Pancreas (tissue), 10 donors: ENCODE data around the gene EZH1. TPM values are rescaled to one million over a fixed set of nuclear protein-coding genes. Genes with fewer than 3 reads are reported as not detected.

Source experiments
- ATAC-seq, 4 donors: fragments of 200-7000 bp; cut with Tn5 transposase; one replicate each; pipeline versions ENCODE4 v1.8.0 to v1.9.1; 2020; ENCODE audit warnings: mild to moderate bottlenecking in 4 of 4, moderate library complexity in 4 of 4
- DNase-seq, 6 donors: peaks; one replicate each; pipeline ENCODE4 v3.0.0-alpha.2; 2020
- FAIRE-seq: peaks from 2 replicates; lab custom pipeline; 2012; peaks lifted over from hg19 to GRCh38; lab: Jason Lieb, UNC
- H3K27ac ChIP-seq, 4 donors: fragments of 200-600 bp; sonication (generic); 1 replicate in 3 of 4; 2 replicates in 1 of 4; pipeline versions ENCODE4 v1.5.0 to v1.8.0; 2020
- H3K27me3 ChIP-seq, 4 donors: fragments of 200-600 bp; one replicate each; pipeline ENCODE4 v1.8.0; 2021
- H3K36me3 ChIP-seq, 3 donors: fragments of 200-600 bp; sonication (generic) in 1 of 3; one replicate each; pipeline versions ENCODE4 v1.5.0 to v1.8.0; 2020 to 2021
- H3K4me1 ChIP-seq, 3 donors: fragments of 200-600 bp; one replicate each; pipeline ENCODE4 v1.8.0; 2021
- H3K4me3 ChIP-seq, 4 donors: fragments of 200-600 bp; sonication (generic) in 2 of 4; one replicate each; pipeline versions ENCODE4 v1.5.0 to v1.8.0; 2020 to 2021
- H3K9me3 ChIP-seq, 4 donors: fragments of 200-600 bp; one replicate each; pipeline ENCODE4 v1.8.0; 2021
- WGBS, 2 donors: extraction: QIAGEN DNeasy Blood & Tissue Kit; methylation state at CpG; one replicate each; pipeline ENCODE4 v1.1.7; 2013; 5-methylcytosine and 5-hydroxymethylcytosine counted together
- intact Hi-C, 3 donors: fragments of 100-400 bp; cut with DNase I; formaldehyde crosslinking; loops; one replicate each; pipeline versions ENCODE4 v1.11.1 to v1.14.2; 2022
- polyA plus RNA-seq, 2 donors: library from polyadenylated mRNA; stranded (reverse); fragments of 200-250 nt; gene quantifications; one replicate each; pipeline ENCODE4 v1.2.3, GENCODE V29; 2013
- total RNA-seq, 6 donors: library from RNA; stranded (reverse); fragmentation: NEBNext Ultra II Directional in 4 of 6; extraction: Animal tissue kit (Norgen Biotek cat#: 25700) in 4 of 6; gene quantifications; one replicate each; pipeline versions ENCODE4 v1.2.1 to v1.2.4, GENCODE V29; 2021 to 2023
- TF ChIP-seq, protein P1 (sequence below), 4 donors: fragments of 200-600 bp; sonication (generic) in 3 of 4; IDR thresholded peaks; one replicate each; pipeline versions ENCODE4 v1.5.0 to v1.8.0; 2021; ENCODE audit warnings: antibody characterized with exemption in 4 of 4
- donor health status: healthy with polysubstance abuse.
- donor health status: DM: no; HTN: no; CAD: no; lungs with moderate emphysema.
- donor health status: DM: no; HTN: no; CAD: no.
- donor health status: control.
- donor health status: control.
- donor health status: Bipolar disorder and iron deficiency.
- donor health status: DM: yes; HTN: yes; CAD: no.
- donor health status: DM: no; HTN: no; CAD: no.
- donor health status: DM: no; HTN: no; CAD: no.
- donor health status: DM: yes; HTN: yes; CAD: no.

The EZH1 gene
- total and polyA plus RNA-seq, 8 donors, result 8.8 to 25.4 (median 15.5) TPM

DNA sequence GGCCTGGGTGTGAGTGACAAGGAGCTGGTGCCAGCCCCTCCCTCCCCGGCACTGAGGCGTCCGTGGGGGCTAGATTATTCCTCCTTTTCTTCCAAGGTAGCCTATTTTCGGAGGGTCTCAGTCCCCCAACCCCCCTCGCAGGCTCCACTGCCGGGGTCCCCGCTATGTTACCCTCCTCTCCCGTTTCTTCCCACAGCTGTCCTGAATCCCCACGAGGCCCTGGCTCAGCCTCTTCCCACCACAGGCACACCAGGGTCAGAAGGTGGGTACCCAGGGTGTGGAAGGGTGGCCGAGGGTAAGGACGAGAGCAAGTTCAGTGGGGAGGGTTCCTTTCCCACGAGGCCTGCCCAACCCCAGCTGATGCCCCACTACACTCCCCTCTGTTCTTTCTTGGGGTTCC is 16.8 kb upstream of the EZH1 start:
- H3K4me3 ChIP-seq, result peak overlapping the region in 3 of 4 donors; percentile 31 to 55 (median 46)
- no peaks in the 10 kb centered on the region for H3K9me3 ChIP-seq
- peak overlapping the region in 1 of 4 donors; percentile 12 for H3K27ac ChIP-seq
- no peaks in the 10 kb centered on the region for H3K4me1 ChIP-seq
- no peaks in the 10 kb centered on the region for H3K27me3 ChIP-seq
- H3K36me3 ChIP-seq, result no peaks in the 10 kb centered on the region
- TF ChIP-seq, protein P1, sequence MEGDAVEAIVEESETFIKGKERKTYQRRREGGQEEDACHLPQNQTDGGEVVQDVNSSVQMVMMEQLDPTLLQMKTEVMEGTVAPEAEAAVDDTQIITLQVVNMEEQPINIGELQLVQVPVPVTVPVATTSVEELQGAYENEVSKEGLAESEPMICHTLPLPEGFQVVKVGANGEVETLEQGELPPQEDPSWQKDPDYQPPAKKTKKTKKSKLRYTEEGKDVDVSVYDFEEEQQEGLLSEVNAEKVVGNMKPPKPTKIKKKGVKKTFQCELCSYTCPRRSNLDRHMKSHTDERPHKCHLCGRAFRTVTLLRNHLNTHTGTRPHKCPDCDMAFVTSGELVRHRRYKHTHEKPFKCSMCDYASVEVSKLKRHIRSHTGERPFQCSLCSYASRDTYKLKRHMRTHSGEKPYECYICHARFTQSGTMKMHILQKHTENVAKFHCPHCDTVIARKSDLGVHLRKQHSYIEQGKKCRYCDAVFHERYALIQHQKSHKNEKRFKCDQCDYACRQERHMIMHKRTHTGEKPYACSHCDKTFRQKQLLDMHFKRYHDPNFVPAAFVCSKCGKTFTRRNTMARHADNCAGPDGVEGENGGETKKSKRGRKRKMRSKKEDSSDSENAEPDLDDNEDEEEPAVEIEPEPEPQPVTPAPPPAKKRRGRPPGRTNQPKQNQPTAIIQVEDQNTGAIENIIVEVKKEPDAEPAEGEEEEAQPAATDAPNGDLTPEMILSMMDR (IDR thresholded peaks at IDR 0.05), result no peak
- intact Hi-C loops, result loop anchor here in 1 of 3 donors (5.0 kb wide), 1 partner anchor 39 kb away; no protein-coding TSS in a partner anchor
- ATAC-seq (no peak), FAIRE-seq (no peak), DNase-seq (no peak)
- 44 to 59% methylated on average over 12 of the region's 12 CpGs for WGBS, 2 donors

DNA sequence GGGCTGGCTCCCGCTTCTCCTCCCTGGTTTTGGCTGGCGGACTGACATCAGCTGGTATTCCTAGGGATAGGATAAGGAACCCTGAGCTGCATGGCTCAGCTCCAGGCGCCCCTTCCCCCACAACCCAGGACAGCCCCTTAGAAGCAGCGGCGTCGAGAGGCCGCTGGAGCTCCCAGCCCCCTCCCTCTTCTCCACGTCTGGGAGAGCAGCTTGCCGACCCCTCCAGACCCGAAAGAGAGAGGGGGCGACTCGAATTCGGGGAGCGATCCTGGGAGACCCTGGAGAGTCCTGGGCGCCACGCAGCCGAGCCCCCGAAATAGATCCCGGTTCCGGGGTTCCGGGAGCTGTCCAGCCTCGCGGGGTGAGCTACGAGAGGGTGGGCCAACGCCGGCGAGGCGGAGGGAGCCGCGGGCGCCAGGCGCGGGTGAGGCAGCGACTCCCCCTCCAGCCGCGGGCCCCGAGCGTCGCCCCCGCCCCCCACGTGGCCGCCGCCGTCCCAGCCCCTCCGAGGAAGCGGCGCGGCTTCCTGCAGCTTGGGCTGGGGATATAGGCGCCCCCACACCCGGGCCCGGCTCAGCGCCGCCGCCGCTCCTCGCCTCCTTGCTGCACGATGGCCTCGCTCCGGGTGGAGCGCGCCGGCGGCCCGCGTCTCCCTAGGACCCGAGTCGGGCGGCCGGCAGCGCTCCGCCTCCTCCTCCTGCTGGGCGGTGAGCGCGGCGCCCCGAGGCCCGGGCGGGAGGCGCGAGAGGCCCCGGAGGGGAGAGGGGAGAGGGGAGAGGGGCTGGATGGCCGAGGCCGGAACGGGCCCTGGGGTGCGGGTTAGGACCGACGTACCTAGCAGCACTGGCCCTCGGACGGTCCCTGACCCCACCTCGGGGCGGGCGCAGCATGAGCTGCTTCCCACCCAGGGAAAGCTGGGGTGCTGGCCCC is 16.1 kb upstream of the EZH1 start, which contains the start of gene RAMP2:
RAMP2 (plus strand) TSS at position 576 of the 930 bp plus-strand sequence; CDS start at position 611, 35 bp downstream.
- TF ChIP-seq, protein P1 (IDR thresholded peaks at IDR 0.05), result no peak
- ATAC-seq (peak; percentile 50 to 71 (median 60)), DNase-seq (peak in 3 of 6 donors; percentile 24 to 78 (median 77)), FAIRE-seq (no peak)
- intact Hi-C loops, result loop anchor here in 1 of 3 donors (5.0 kb wide), 1 partner anchor 39 kb away; no protein-coding TSS in a partner anchor
- H3K9me3 ChIP-seq, result no peaks in the 10 kb centered on the region
- no peaks in the 10 kb centered on the region for H3K27me3 ChIP-seq
- H3K4me1 ChIP-seq, result no peaks in the 10 kb centered on the region
- 4 to 9% methylated on average over 42 to 92 of the region's 92 CpGs for WGBS, 2 donors
- H3K4me3 ChIP-seq, result peak within 1 kb of the TSS; percentile 23 to 55 (median 38)
- H3K36me3 ChIP-seq, result no peaks in the 10 kb centered on the region
- peak within 1 kb of the TSS in 1 of 4 donors; percentile 12 for H3K27ac ChIP-seq

DNA sequence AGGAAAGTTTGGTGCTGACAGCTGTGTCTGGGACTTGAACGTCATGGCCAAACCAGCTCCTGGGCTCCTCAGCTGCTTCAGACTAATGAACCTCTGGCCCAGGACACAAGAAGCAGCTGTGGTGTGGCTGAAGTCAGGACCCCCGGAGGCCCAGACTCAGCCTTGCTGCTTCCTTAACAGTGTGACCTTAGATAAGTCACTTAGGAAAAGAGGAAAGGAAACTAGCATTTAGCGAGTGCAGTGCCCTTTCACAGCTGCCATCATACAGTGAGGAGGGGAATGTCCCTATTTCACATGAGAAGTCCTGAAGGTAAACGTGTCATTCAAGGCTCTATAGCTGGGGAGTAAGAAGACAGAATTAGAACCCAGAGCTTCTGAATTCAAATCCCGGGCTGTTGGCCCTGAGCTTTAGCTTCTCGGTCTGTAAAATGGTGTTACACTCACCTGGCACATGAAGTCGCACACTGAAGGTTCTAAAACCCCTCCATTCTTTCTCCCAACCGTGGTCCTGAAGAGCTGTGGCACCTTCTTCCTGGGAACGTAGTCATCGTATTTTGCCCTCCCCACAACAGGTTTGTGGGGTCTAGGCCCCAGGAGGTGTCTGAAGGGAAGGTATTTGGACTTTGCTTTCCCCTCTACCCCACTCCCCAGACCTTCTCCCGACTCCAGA is 15.3 kb upstream of the EZH1 start:
- intact Hi-C loops, result loop anchor here in 1 of 3 donors (5.0 kb wide), 1 partner anchor 38 kb away; no protein-coding TSS in a partner anchor
- TF ChIP-seq, protein P1 (IDR thresholded peaks at IDR 0.05), result no peak
- FAIRE-seq (no peak), DNase-seq (no peak), ATAC-seq (no peak)
- WGBS, 2 donors, result 58 to 71% methylated on average over 11 of the region's 11 CpGs
- H3K9me3 ChIP-seq, result no peaks in the 10 kb centered on the region
- H3K36me3 ChIP-seq, result no peaks in the 10 kb centered on the region
- H3K27me3 ChIP-seq, result no peaks in the 10 kb centered on the region
- no peak overlapping the region for H3K27ac ChIP-seq
- H3K4me3 ChIP-seq, result peak overlapping the region in 1 of 4 donors; percentile 55
- H3K4me1 ChIP-seq, result no peaks in the 10 kb centered on the region

DNA sequence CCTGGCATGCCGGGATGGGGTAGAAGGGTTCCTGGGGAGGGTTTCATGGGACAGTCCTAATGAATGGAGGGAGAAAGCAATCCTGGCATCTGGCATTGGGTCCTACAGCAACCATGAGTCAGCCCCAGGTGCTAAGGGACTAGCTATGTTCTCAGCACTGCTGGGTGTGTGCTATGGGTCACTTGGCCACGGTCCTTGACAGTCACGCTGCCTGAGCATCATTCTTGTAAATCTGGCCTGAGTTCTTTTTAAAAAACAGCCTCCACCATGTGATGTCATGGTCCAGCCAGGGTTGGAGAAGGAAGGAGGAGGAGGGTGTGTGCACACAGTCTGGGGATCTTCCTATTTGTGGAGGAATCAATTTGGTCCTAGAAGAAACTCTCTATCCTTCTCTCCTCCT is 9.9 kb upstream of the EZH1 start:
- H3K27me3 ChIP-seq, result no peaks in the 10 kb centered on the region
- TF ChIP-seq, protein P1 (IDR thresholded peaks at IDR 0.05), result no peak
- H3K36me3 ChIP-seq, result no peaks in the 10 kb centered on the region
- no peaks in the 10 kb centered on the region for H3K4me1 ChIP-seq
- 66 to 82% methylated on average over 3 of the region's 3 CpGs for WGBS, 2 donors
- no peak for FAIRE-seq
- intact Hi-C loops, result no loop called here
- peak in 2 of 4 donors; percentile 41 to 49 for ATAC-seq
- no peak for DNase-seq
- H3K27ac ChIP-seq, result no peak overlapping the region
- no peaks in the 10 kb centered on the region for H3K9me3 ChIP-seq
- H3K4me3 ChIP-seq, result no peak overlapping the region
